Stimulated activated CD8-positive, alpha-beta memory T cell treated with anti-CD3 and anti-CD28 coated beads, Interleukin-2, amount 100 ng/mL, for 48 hours (primary cell): ENCODE results near the gene ZNF121.
A peak's percentile ranks its signal among the peaks of the same experiment; 100 is the strongest.

ENCODE experiments used
- DNase-seq, 2 donors: peaks; one replicate each; pipeline ENCODE4 v3.0.0-alpha.2; 2020; ENCODE audit warnings: low read depth in 2 of 2

ZNF121 gene

DNA sequence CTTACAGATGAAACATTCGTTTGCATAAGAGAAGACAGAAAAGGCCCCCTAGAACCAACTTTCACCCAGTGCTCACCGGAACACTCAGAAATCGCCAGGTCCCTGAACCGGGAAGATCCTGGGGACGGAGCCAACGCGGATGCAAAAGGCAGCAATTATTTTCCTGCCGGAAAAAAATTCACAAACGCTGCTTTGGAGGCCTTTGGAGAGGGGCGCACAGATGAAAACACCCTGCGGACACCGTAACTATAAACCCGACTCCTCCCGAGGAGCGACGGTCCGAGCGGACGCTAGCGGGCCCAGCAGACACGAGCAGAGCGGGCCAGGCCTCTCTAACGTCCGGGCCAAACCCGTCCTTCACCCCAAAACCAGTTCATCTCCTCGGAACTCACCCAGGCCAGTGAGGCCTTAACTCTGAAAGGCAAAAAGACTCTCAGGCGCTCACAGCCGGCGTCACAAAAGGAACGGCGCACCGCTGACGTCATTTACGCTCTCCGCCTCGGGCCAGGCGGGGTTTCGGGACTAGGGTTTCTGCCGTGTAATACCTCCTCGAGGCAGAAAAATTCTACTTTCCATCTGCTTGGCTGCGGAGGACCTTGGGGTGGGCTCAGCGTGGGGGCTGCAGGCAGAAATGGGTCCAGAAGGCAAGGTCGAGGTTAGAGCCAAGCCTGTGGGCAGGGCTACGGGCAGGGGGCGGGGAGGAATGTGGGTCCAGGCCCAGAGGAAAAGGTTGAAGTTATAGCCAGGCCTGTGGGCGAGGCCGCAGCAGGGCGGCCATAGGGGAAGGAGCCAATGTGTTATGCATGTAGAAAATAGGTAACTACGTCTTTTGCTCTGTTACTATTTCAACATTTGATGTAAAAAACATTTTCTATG, 45.9 kb downstream of the ZNF121 start, which contains the start of gene ZNF426:
Gene ZNF426, minus strand, starts transcription at position 463 of the 876 bp plus-strand sequence. CDS start 2,413 bp downstream, outside the sequence.
- DNase-seq = peak; percentile 75 to 82

DNA sequence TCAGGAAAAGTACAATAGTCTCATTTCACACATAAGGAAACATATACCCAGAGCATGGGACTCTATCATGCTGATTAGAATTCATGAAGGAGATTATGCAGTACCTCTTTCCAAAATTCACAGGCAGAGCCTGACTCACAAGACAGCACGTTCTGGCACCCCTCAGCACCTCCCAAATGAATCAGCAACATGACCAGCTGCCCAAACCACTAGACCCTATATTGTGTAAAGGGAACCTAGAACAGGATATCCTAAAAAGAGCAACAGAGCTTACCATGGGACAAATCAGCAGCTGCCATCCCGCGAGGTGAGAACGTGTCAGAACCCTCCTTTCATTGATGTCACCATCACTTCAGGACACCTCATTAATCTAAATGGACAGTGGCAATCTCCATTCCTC, 48.4 kb downstream of the ZNF121 start:
- no peak for DNase-seq

DNA sequence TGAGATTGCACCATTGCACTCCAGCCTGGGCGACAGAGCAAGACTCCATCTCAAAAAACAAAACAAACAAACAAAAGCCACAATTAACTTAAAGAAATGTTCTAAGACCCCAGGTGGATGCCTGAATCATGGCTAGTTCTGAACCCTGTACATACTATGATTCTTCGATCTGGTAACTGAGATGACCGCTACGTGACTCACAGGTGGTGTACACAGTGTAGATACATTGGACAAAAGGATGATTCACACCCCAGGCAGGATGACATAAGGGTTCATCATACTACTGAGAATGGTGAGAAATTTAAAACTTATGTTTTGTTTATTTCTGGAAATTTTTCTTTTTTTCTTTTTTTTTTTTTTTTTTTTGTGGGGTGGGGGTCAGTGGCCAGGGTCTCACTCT, 52.4 kb downstream of the ZNF121 start:
- DNase-seq = peak in 1 of 2 donors; percentile 7

DNA sequence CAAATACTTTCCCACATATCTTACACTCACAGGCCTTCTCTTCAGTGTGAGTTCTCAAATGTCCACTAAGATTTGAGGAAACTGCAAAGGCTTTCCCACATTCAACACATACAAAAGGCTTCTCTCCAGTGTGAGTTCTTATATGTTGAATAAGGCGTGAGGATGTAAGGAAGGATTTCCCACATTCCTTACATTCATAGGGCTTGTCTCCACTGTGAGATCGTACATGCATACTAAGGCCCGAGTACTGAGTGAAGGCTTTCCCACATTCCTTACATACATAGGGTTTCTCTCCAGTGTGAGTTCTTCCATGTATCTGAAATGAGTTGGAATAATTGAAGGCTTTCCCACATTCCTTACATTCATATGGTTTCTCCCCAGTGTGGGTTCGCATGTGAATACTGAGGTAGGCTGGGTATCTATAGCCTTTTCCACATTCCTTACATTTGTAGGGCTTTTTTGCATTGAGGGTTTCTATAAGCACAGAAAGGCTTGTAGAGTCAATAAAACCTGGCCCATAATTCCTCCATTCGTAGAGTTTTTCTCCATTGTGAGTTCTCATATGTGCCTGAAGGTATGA, 55.5 kb downstream of the ZNF121 start:
- DNase-seq = no peak

DNA sequence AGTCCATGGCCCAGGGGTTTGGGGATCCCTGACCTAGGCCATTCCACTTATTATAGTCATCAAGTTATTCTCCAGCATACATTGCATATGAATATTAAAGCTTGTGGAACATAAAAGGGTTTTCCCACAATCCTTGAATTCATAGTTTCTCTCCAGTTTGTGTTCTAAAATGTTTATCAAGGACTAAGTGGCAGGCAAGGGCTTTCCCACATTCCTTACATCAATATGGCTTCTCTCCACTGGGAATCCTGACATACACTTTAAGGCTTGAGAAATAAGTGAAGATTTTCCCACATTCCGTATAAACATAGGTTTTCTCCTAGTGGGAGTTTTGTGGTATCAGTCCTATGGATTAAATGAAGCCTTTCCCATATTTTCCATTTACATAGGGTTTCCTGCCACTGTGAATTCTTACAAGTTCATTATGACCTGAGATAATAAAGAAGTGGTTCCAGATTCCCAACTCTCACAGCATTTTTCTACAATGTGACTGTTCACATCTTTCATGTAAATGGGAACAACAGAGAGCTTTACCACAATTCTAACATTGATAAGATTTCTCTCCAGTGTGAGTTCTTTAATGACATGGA, 60.3 kb downstream of the ZNF121 start:
- no peak for DNase-seq
